MM.1S (cell line): ENCODE results near the gene PIK3C2G.

Experiments used
- CTCF ChIP-seq: fragments of 300-600 bp; sonication (generic); IDR thresholded peaks from 2 replicates; pipeline ENCODE4 v1.5.1; 2016; ENCODE audit warnings: antibody characterized with exemption, low read length, mixed read lengths
- EZH2phosphoT487 ChIP-seq: fragments of 300-600 bp; sonication (generic); IDR thresholded peaks from 2 replicates; pipeline ENCODE4 v1.6.1; 2018; ENCODE audit warnings: antibody characterized with exemption, low read length

GRCh38 chr12:18436170-18436569 is 174.9 kb downstream of the PIK3C2G start:
- no peak for TF ChIP-seq CTCF
- TF ChIP-seq EZH2phosphoT487 = no peak
